K562 (cell line): ENCODE measurements around the gene ALAS2. TPM values are rescaled to one million over a fixed set of nuclear protein-coding genes. Genes with fewer than 3 reads are reported as not detected.
"Not testable (repeated sequence)": the region's sequence is repeated elsewhere in the genome, so short reads cannot be mapped to it uniquely, and the experiment has no call there.

Experiments used
- ATAC-seq: fragments of 200-7000 bp; cut with Tn5 transposase; 3 replicates; pipeline ENCODE4 v1.9.1; 2020; ENCODE audit warnings: moderate library complexity
- BruUV-seq: library from RNA; stranded (reverse); fragments of 400-500 nt; replicated peaks from 2 replicates; lab custom pipeline; 2021; lab: Mats Ljungman, UMichigan
- CTCF ChIA-PET: fragments of 300-600 bp; formaldehyde crosslinking; extraction: SDS; loops from one replicate; lab custom pipeline; 2021; ENCODE audit warnings: low intra/inter-chr PET ratio; lab: Yijun Ruan, JAX
- POLR2A ChIA-PET: fragments of 300-600, 350-650 bp; sonication (Branson Sonifier 250); formaldehyde crosslinking; extraction: SDS; loops from one replicate; lab custom pipeline; 2021; ENCODE audit warnings: antibody characterized with exemption, inconsistent platforms; lab: Yijun Ruan, JAX
- DNase-seq, 4 experiments: peaks; one replicate each; pipeline versions ENCODE4 v3.0.0 to v3.0.0-alpha.2; 2011 to 2018; ENCODE audit warnings: low spot score in 3 of 4, mixed read lengths in 3 of 4; ENCODE audit errors: extremely low read depth in 1 of 4
- FAIRE-seq: peaks from 2 replicates; lab custom pipeline; 2011; peaks lifted over from hg19 to GRCh38; lab: Jason Lieb, UNC
- H2AFZ ChIP-seq: 2 replicates; pipeline ENCODE4 v1.6.0; 2011; ENCODE audit warnings: low read depth, low read length, control low read depth, inconsistent platforms
- H3K27ac ChIP-seq: fragments of 200-600 bp; 3 replicates; pipeline ENCODE4 v1.8.0; 2011; ENCODE audit warnings: low read depth, mild to moderate bottlenecking, control low read depth, inconsistent platforms, low read length, moderate library complexity, mixed read lengths; ENCODE audit errors: extremely low read depth
- H3K27me3 ChIP-seq, 2 experiments: fragments of 300-600 bp in 1 of 2; 2 replicates in 1 of 2; 3 replicates in 1 of 2; pipeline versions ENCODE4 v1.6.0 to v1.8.0; 2011; ENCODE audit warnings: inconsistent platforms in 2 of 2, low read length in 2 of 2, mild to moderate bottlenecking in 1 of 2, mixed read lengths in 1 of 2, moderate library complexity in 1 of 2; ENCODE audit not compliant: control insufficient read depth in 2 of 2, insufficient read depth in 2 of 2
- H3K36me3 ChIP-seq: fragments of 300-600 bp; 3 replicates; pipeline ENCODE4 v1.8.0; 2011; ENCODE audit warnings: mild to moderate bottlenecking, low read length, inconsistent platforms; ENCODE audit not compliant: control insufficient read depth, insufficient read depth
- H3K4me1 ChIP-seq, 2 experiments: fragments of 200-600 bp in 1 of 2; replicated peaks in 1 of 2; 2 replicates in 1 of 2; 3 replicates in 1 of 2; pipeline versions ENCODE4 v1.5.1 to v1.8.0; 2011; ENCODE audit warnings: inconsistent platforms in 2 of 2, low read length in 2 of 2, mild to moderate bottlenecking in 1 of 2, mixed read lengths in 1 of 2, moderate library complexity in 1 of 2; ENCODE audit not compliant: control insufficient read depth in 2 of 2, insufficient read depth in 2 of 2
- H3K4me2 ChIP-seq: 2 replicates; pipeline ENCODE4 v1.6.1; 2011; ENCODE audit warnings: low read length, control low read depth, inconsistent platforms, mixed read lengths; ENCODE audit not compliant: insufficient read depth
- H3K4me3 ChIP-seq: fragments of 200-600 bp; sonication (generic), shearing (Covaris generic); 2 replicates; pipeline ENCODE4 v1.5.1; 2016; ENCODE audit warnings: control low read depth, inconsistent platforms
- H3K79me2 ChIP-seq: fragments of 200-600 bp; 3 replicates; pipeline ENCODE4 v1.8.0; 2011; ENCODE audit warnings: low read length, inconsistent platforms; ENCODE audit not compliant: control insufficient read depth, insufficient read depth
- H3K9ac ChIP-seq, 2 experiments: 2 replicates each; pipeline versions ENCODE4 v1.6.0 to v1.6.1; 2011; ENCODE audit warnings: low read depth in 2 of 2, low read length in 2 of 2, control low read depth in 1 of 2, inconsistent platforms in 1 of 2, mild to moderate bottlenecking in 1 of 2, mixed read lengths in 1 of 2; ENCODE audit not compliant: insufficient read depth in 1 of 2
- H3K9me1 ChIP-seq: one replicate; pipeline ENCODE4 v1.6.0; 2011; ENCODE audit warnings: inconsistent platforms, mild to moderate bottlenecking, low read length, moderate library complexity; ENCODE audit not compliant: control insufficient read depth, insufficient read depth
- H3K9me3 ChIP-seq: replicated peaks from 2 replicates; pipeline ENCODE4 v1.5.1; 2011; ENCODE audit warnings: low read depth, low read length, inconsistent platforms; ENCODE audit not compliant: control insufficient read depth, insufficient read depth
- H4K20me1 ChIP-seq: replicated peaks from 2 replicates; pipeline ENCODE4 v1.6.1; 2011; ENCODE audit warnings: low read length, inconsistent platforms, mixed read lengths; ENCODE audit not compliant: control insufficient read depth, insufficient read depth
- FOXK2 ChIP-seq, 2 experiments: fragments of 450-650 bp; IDR thresholded peaks in 1 of 2; conservative IDR thresholded peaks in 1 of 2; 2 replicates each; pipeline ENCODE4 v1.6.1; 2016; ENCODE audit warnings: low read depth in 2 of 2, mild to moderate bottlenecking in 1 of 2
- RFX1 ChIP-seq: fragments of 450-650 bp; IDR thresholded peaks from 2 replicates; pipeline ENCODE4 v1.6.1; 2016; ENCODE audit warnings: mild to moderate bottlenecking, moderate library complexity
- ZNF354B ChIP-seq: fragments of 250-450 bp; sonication (Bioruptor Pico); IDR thresholded peaks from 2 replicates; pipeline ENCODE4 v1.4.0; 2020
- ZNF507 ChIP-seq: conservative IDR thresholded peaks from 2 replicates; pipeline ENCODE4 v1.6.1; 2017; ENCODE audit warnings: missing genetic modification characterization, missing compliant biosample characterization
- WGBS: fragments of 100-300 bp; shearing (Covaris generic); methylation state at CpG from one replicate; pipeline ENCODE4 v1.1.6; 2016; ENCODE audit warnings: low coverage, mixed read lengths; ENCODE audit not compliant: insufficient coverage; ENCODE audit errors: missing lambda C conversion rate; 5-methylcytosine and 5-hydroxymethylcytosine counted together
- in situ Hi-C: fragments of 300-500 bp; cut with MboI; formaldehyde crosslinking; loops from 4 replicates; pipeline ENCODE4 v1.15.0; 2018; ENCODE audit warnings: inconsistent platforms, mixed read lengths
- intact Hi-C: fragments of 100-400 bp; cut with micrococcal nuclease; formaldehyde crosslinking; loops from 2 replicates; pipeline ENCODE4 v1.14.2; 2022
- polyA plus RNA-seq, 8 experiments: library from polyadenylated mRNA; depleted of rRNA in 4 of 8; stranded (reverse) in 5 of 8; unstranded in 3 of 8; fragments of >200 nt; fragmentation: Nextera tagmentation in 2 of 8; fragmentation: Illumina TruSeq in 1 of 8; extraction: Ambion mirVana in 2 of 8; extraction: Trizol in 1 of 8; gene quantifications; 2 replicates each; pipeline versions ENCODE4 v1.2.1 to v1.2.3, GENCODE V29; 2011 to 2014; ENCODE audit warnings: inconsistent platforms in 1 of 8, missing spikeins in 1 of 8
- total RNA-seq, 7 experiments: library from RNA; depleted of rRNA in 6 of 7; stranded (reverse); fragments of >200 nt in 6 of 7; fragmentation: Illumina TruSeq in 2 of 7; extraction: Trizol in 2 of 7; gene quantifications; 2 replicates each; pipeline versions ENCODE4 v1.2.1 to v1.2.3, GENCODE V29; 2011 to 2021; ENCODE audit warnings: low replicate concordance in 1 of 7

ALAS2 gene
- total and polyA plus RNA-seq, 9 of the 15 experiments (the other 6 are each of a cell fraction or from before 2014, with no cell fraction given), result 14.6 to 101 (median 33.4) TPM

- no peaks in the 10 kb centered on the region for H3K36me3 ChIP-seq
- no peak overlapping the region for H3K4me3 ChIP-seq
- CTCF ChIA-PET, result interaction anchor here (0.8 kb wide), 1 partner anchor 632 kb away, joined by 3 read pairs; no protein-coding TSS in a partner anchor
- H3K9me1 ChIP-seq, result no peaks in the 10 kb centered on the region
- no peak overlapping the region for H3K9ac ChIP-seq
- peaks cover 0 to 2% of the 10 kb centered on the region in 2 experiments; a peak in 2 of 5 replicates for H3K4me1 ChIP-seq
- WGBS, result 12% methylated on average over 6 of the region's 7 CpGs
- no TSS peak for BruUV-seq
- in situ Hi-C loops (loop anchor here (25.0 kb wide), 1 partner anchor 420 kb away; no protein-coding TSS in a partner anchor), intact Hi-C loops (loop anchor here (1.0 to 10.0 kb wide), 4 partner anchors 52 to 412 kb away; partner anchors contain the start of gene APEX2)
- POLR2A ChIA-PET, result no interaction called here
- no peak for ATAC-seq
- peaks cover 2% of the 10 kb centered on the region; the same call in 1 of the 2 replicates for H3K9me3 ChIP-seq
- no peak for FAIRE-seq
- no peak overlapping the region; the same call in 1 of the 2 replicates for H3K4me2 ChIP-seq
- H3K27me3 ChIP-seq, result no peaks in the 10 kb centered on the region
- peak overlapping the region; percentile 32; the same call in 1 of the 2 replicates for H2AFZ ChIP-seq
- no peaks in the 10 kb centered on the region for H3K79me2 ChIP-seq
- TF ChIP-seq FOXK2 (conservative IDR thresholded peaks at IDR 0.05 in 1 of 2, IDR thresholded peaks at IDR 0.05 in 1 of 2; ENCODE audit: low read depth in 2 of 2) (no peak), RFX1 (peak; percentile 60)
- H3K27ac ChIP-seq, result no peak overlapping the region
- peak in 1 of 4 experiments; percentile 8 for DNase-seq
- no peaks in the 10 kb centered on the region for H4K20me1 ChIP-seq
Observed at GRCh38 chrX:55056820-55057674, 26.3 kb upstream of the ALAS2 start.

GRCh38 chrX:55050599-55050998 lies 19.8 kb upstream of the ALAS2 start:
- H4K20me1 ChIP-seq, CTCF ChIA-PET, H3K9me3 ChIP-seq, H3K27ac ChIP-seq, H2AFZ ChIP-seq, H3K9me1 ChIP-seq, ATAC-seq, H3K79me2 ChIP-seq, H3K36me3 ChIP-seq, BruUV-seq, H3K4me2 ChIP-seq, H3K4me1 ChIP-seq, FAIRE-seq, H3K27me3 ChIP-seq, DNase-seq, H3K4me3 ChIP-seq, H3K9ac ChIP-seq, POLR2A ChIA-PET: not testable (repeated sequence)
- WGBS, result 12% methylated on average over 2 of the region's 2 CpGs
- TF ChIP-seq ZNF354B (CRISPR knock-in tag), result peak; percentile 67; the same call in 1 of the 2 replicates
- peak; percentile 95 for TF ChIP-seq ZNF507 (tag)
- in situ Hi-C loops, result loop anchor here (25.0 kb wide), 1 partner anchor 413 kb away; no protein-coding TSS in a partner anchor
- intact Hi-C loops, result loop anchor here (10.0 kb wide), 3 partner anchors 46 to 406 kb away; partner anchors contain the start of gene APEX2
